Spleen (tissue), 11 donors: Measurements from ENCODE around the gene APBB2. TPM values are rescaled to one million over a fixed set of nuclear protein-coding genes. Genes with fewer than 3 reads are reported as not detected.

ENCODE experiments used
- DNase-seq: peaks from one replicate; pipeline ENCODE4 v3.0.0-alpha.2; 2020
- H3K27ac ChIP-seq, 8 donors: fragments of 200-600 bp; sonication (generic) in 7 of 8; 1 replicate in 4 of 8; 2 replicates in 4 of 8; pipeline versions ENCODE4 v1.5.0 to v1.8.0; 2016 to 2021; ENCODE audit warnings: inconsistent platforms in 4 of 8, mild to moderate bottlenecking in 4 of 8, moderate library complexity in 1 of 8
- H3K27me3 ChIP-seq, 7 donors: fragments of 200-600 bp; sonication (generic) in 6 of 7; replicated peaks in 1 of 7; 1 replicate in 4 of 7; 2 replicates in 3 of 7; pipeline versions ENCODE4 v1.5.0 to v1.8.0; 2016 to 2021; ENCODE audit warnings: inconsistent platforms in 3 of 7, mild to moderate bottlenecking in 1 of 7
- H3K36me3 ChIP-seq, 6 donors: fragments of 200-600 bp; sonication (generic) in 5 of 6; 1 replicate in 4 of 6; 2 replicates in 2 of 6; pipeline versions ENCODE4 v1.5.0 to v1.8.0; 2016 to 2021; ENCODE audit warnings: inconsistent platforms in 2 of 6
- H3K4me1 ChIP-seq, 6 donors: fragments of 200-600 bp; sonication (generic) in 5 of 6; 1 replicate in 3 of 6; 2 replicates in 3 of 6; pipeline versions ENCODE4 v1.5.0 to v1.8.0; 2016 to 2021; ENCODE audit warnings: inconsistent platforms in 3 of 6
- H3K4me3 ChIP-seq, 8 donors: fragments of 200-600 bp; sonication (generic) in 7 of 8; 1 replicate in 4 of 8; 2 replicates in 4 of 8; pipeline versions ENCODE4 v1.5.0 to v1.8.0; 2016 to 2021; ENCODE audit warnings: inconsistent platforms in 4 of 8, mild to moderate bottlenecking in 4 of 8, moderate library complexity in 2 of 8
- H3K9me3 ChIP-seq, 8 donors: fragments of 200-600 bp; sonication (generic) in 7 of 8; 1 replicate in 4 of 8; 2 replicates in 4 of 8; pipeline versions ENCODE4 v1.5.0 to v1.8.0; 2016 to 2021; ENCODE audit warnings: inconsistent platforms in 4 of 8
- CTCF ChIP-seq, 11 experiments: fragments of 200-600 bp in 7 of 11; fragments of 450-650 bp in 4 of 11; sonication (generic) in 4 of 11; IDR thresholded peaks in 8 of 11; conservative IDR thresholded peaks in 3 of 11; 1 replicate in 7 of 11; 2 replicates in 4 of 11; pipeline versions ENCODE4 v1.4.0 to v1.8.0; 2016 to 2021; ENCODE audit warnings: antibody characterized with exemption in 11 of 11, inconsistent platforms in 4 of 11, mild to moderate bottlenecking in 1 of 11
- POLR2A ChIP-seq, 3 donors: fragments of 450-650 bp; IDR thresholded peaks; one replicate each; pipeline ENCODE4 v1.5.1; 2017; ENCODE audit warnings: antibody characterized with exemption in 3 of 3, mild to moderate bottlenecking in 1 of 3
- POLR2AphosphoS5 ChIP-seq, 3 donors: sonication (generic); formaldehyde crosslinking; IDR thresholded peaks; one replicate each; pipeline ENCODE4 v1.5.1; 2017; ENCODE audit warnings: antibody characterized with exemption in 3 of 3
- WGBS, 5 donors: extraction: QIAGEN DNeasy Blood & Tissue Kit in 3 of 5; methylation state at CpG; one replicate each; pipeline versions ENCODE4 v1.1.5 to v1.1.7; 2013 to 2018; 5-methylcytosine and 5-hydroxymethylcytosine counted together
- intact Hi-C: fragments of 100-400 bp; cut with DNase I; formaldehyde crosslinking; loops from one replicate; pipeline ENCODE4 v1.15.0; 2023; ENCODE audit warnings: low total_unique reads
- polyA plus RNA-seq, 3 donors: library from polyadenylated mRNA; stranded (reverse); fragments of 200-250 nt; gene quantifications; one replicate each; pipeline ENCODE4 v1.2.1, GENCODE V29; 2013
- total RNA-seq, 7 donors: library from RNA; depleted of rRNA in 3 of 7; stranded (reverse); fragments of >200 nt in 3 of 7; fragmentation: NEBNext Ultra II Directional in 4 of 7; extraction: Animal tissue kit (Norgen Biotek cat#: 25700) in 4 of 7; gene quantifications; one replicate each; pipeline versions ENCODE4 v1.1.0 to v1.2.1, GENCODE V29; 2016 to 2021
- donor health status: healthy with polysubstance abuse.
- donor health status: DM: no; HTN: no; CAD: no; lungs with moderate emphysema.
- donor health status: DM: no; HTN: no; CAD: no.
- donor health status: Bipolar disorder and iron deficiency.
- donor health status: healthy.
- donor health status: DM: no; HTN: no; CAD: no.
- donor health status: DM: yes; HTN: yes; CAD: no.

Gene APBB2
- total and polyA plus RNA-seq, 10 donors = 4.0 to 115 (median 76.7) TPM

- Histone ChIP-seq H3K4me3 (no peak overlapping the region), H3K9me3 (no peaks in the 10 kb centered on the region)
- 67 to 83% (median 76%) methylated on average over 4 of the region's 4 CpGs for WGBS, 5 donors
These were observed 11.3 kb downstream of the APBB2 start for GRCh38 chr4:41202820-41203568.

GRCh38 chr4:41202356-41202755 lies 12.0 kb downstream of the APBB2 start:
- intact Hi-C loops = loop anchor here (10.0 kb wide), 1 partner anchor 148 kb away; no protein-coding TSS in a partner anchor
- Histone ChIP-seq H3K4me1 (peaks cover 4 to 38% (median 11%) of the 10 kb centered on the region in 6 donors), H3K36me3 (no peaks in the 10 kb centered on the region), H3K4me3 (no peak overlapping the region), H3K9me3 (no peaks in the 10 kb centered on the region), H3K27me3 (peaks cover 0 to 3% (median 0%) of the 10 kb centered on the region in 7 donors), H3K27ac (peak overlapping the region in 3 of 8 donors; percentile 18 to 67 (median 44))
- no peak for TF ChIP-seq POLR2A (IDR thresholded peaks at IDR 0.05)
- TF ChIP-seq POLR2AphosphoS5 (IDR thresholded peaks at IDR 0.05) = no peak
- no peak for TF ChIP-seq CTCF (IDR thresholded peaks at IDR 0.05 in 8 of 11, conservative IDR thresholded peaks at IDR 0.05 in 3 of 11)
- DNase-seq = no peak
- WGBS, 5 donors = 66 to 81% (median 72%) methylated on average over 4 of the region's 4 CpGs

More at GRCh38 chr4:41202820-41203568, 11.3 kb downstream of the APBB2 start:
- intact Hi-C loops = loop anchor here (10.0 kb wide), 1 partner anchor 148 kb away; no protein-coding TSS in a partner anchor
- DNase-seq = no peak
- TF ChIP-seq CTCF (IDR thresholded peaks at IDR 0.05 in 8 of 11, conservative IDR thresholded peaks at IDR 0.05 in 3 of 11) = no peak
- no peak for TF ChIP-seq POLR2A (IDR thresholded peaks at IDR 0.05)
- no peak for TF ChIP-seq POLR2AphosphoS5 (IDR thresholded peaks at IDR 0.05)
- peak overlapping the region in 5 of 8 donors; percentile 12 to 67 (median 22) for H3K27ac ChIP-seq
- H3K36me3 ChIP-seq = no peaks in the 10 kb centered on the region
- H3K4me1 ChIP-seq = peaks cover 4 to 38% (median 11%) of the 10 kb centered on the region in 6 donors
- H3K27me3 ChIP-seq = peaks cover 0 to 5% (median 0%) of the 10 kb centered on the region in 7 donors

GRCh38 chr4:41200486-41201017 lies 13.8 kb downstream of the APBB2 start:
- no peaks in the 10 kb centered on the region for H3K27me3 ChIP-seq
- peaks cover 4 to 28% (median 11%) of the 10 kb centered on the region in 6 donors for H3K4me1 ChIP-seq
- H3K9me3 ChIP-seq = no peaks in the 10 kb centered on the region
- WGBS, 5 donors = 78 to 90% (median 85%) methylated on average over 4 of the region's 4 CpGs
- H3K27ac ChIP-seq = peak overlapping the region in 1 of 8 donors; percentile 67
- intact Hi-C loops = loop anchor here (10.0 kb wide), 1 partner anchor 146 kb away; no protein-coding TSS in a partner anchor
- no peak for TF ChIP-seq POLR2AphosphoS5 (IDR thresholded peaks at IDR 0.05)
- no peak for TF ChIP-seq CTCF (IDR thresholded peaks at IDR 0.05 in 8 of 11, conservative IDR thresholded peaks at IDR 0.05 in 3 of 11)
- no peak for TF ChIP-seq POLR2A (IDR thresholded peaks at IDR 0.05)
- DNase-seq = no peak
- H3K36me3 ChIP-seq = no peaks in the 10 kb centered on the region
- H3K4me3 ChIP-seq = no peak overlapping the region

- TF ChIP-seq POLR2AphosphoS5 (IDR thresholded peaks at IDR 0.05) = no peak
- no peak for TF ChIP-seq POLR2A (IDR thresholded peaks at IDR 0.05)
- no peak for TF ChIP-seq CTCF (IDR thresholded peaks at IDR 0.05 in 8 of 11, conservative IDR thresholded peaks at IDR 0.05 in 3 of 11)
- whole genome bisulfite sequencing, 5 donors = 66 to 82% (median 69%) methylated on average over 3 of the region's 3 CpGs
- intact Hi-C loops = loop anchor here (10.0 kb wide), 1 partner anchor 145 kb away; no protein-coding TSS in a partner anchor
- H3K27ac ChIP-seq = no peak overlapping the region
- H3K9me3 ChIP-seq = no peaks in the 10 kb centered on the region
- no peaks in the 10 kb centered on the region for H3K36me3 ChIP-seq
- DNase-seq = no peak
- H3K4me1 ChIP-seq = peaks cover 2 to 21% (median 10%) of the 10 kb centered on the region in 6 donors
- no peak overlapping the region for H3K4me3 ChIP-seq
- H3K27me3 ChIP-seq = no peaks in the 10 kb centered on the region
These were observed 14.6 kb downstream of the APBB2 start for GRCh38 chr4:41199788-41200187.
